Lower leg skin (tissue), 3 donors: ENCODE measurements around the gene LEF1.

ENCODE experiments used
- CTCF ChIP-seq, 3 donors: fragments of 450-650 bp; IDR thresholded peaks; one replicate each; pipeline ENCODE4 v1.5.1; 2016; ENCODE audit warnings: antibody characterized with exemption in 3 of 3, mild to moderate bottlenecking in 3 of 3, moderate library complexity in 2 of 3
- POLR2A ChIP-seq, 2 donors: fragments of 450-650 bp; IDR thresholded peaks; one replicate each; pipeline ENCODE4 v1.6.1; 2016 to 2017; ENCODE audit warnings: antibody characterized with exemption in 2 of 2, mild to moderate bottlenecking in 1 of 2, moderate library complexity in 1 of 2

- TF ChIP-seq CTCF (IDR thresholded peaks at IDR 0.05), result no peak
- TF ChIP-seq POLR2A (IDR thresholded peaks at IDR 0.05), result no peak
Measured at GRCh38 chr4:108109111-108109510, 59.6 kb downstream of the LEF1 start.
